Stomach (tissue), 4 donors: Measurements from ENCODE around the gene ARFGAP1.

ENCODE experiments used
- EP300 ChIP-seq: sonication (generic); formaldehyde crosslinking; IDR thresholded peaks from one replicate; pipeline ENCODE4 v1.6.1; 2017; ENCODE audit warnings: antibody characterized with exemption
- POLR2A ChIP-seq, 4 donors: fragments of 450-650 bp; IDR thresholded peaks; one replicate each; pipeline ENCODE4 v1.6.1; 2016; ENCODE audit warnings: antibody characterized with exemption in 4 of 4, control low read depth in 2 of 4, mild to moderate bottlenecking in 1 of 4, moderate library complexity in 1 of 4
- TF ChIP-seq, protein P1 (sequence below), 7 experiments: fragments of 450-650 bp in 4 of 7; fragments of 200-600 bp in 3 of 7; sonication (generic) in 3 of 7; IDR thresholded peaks; one replicate each; pipeline ENCODE4 v1.5.1; 2016 to 2019; ENCODE audit warnings: antibody characterized with exemption in 7 of 7, control low read depth in 2 of 7, mild to moderate bottlenecking in 1 of 7

DNA sequence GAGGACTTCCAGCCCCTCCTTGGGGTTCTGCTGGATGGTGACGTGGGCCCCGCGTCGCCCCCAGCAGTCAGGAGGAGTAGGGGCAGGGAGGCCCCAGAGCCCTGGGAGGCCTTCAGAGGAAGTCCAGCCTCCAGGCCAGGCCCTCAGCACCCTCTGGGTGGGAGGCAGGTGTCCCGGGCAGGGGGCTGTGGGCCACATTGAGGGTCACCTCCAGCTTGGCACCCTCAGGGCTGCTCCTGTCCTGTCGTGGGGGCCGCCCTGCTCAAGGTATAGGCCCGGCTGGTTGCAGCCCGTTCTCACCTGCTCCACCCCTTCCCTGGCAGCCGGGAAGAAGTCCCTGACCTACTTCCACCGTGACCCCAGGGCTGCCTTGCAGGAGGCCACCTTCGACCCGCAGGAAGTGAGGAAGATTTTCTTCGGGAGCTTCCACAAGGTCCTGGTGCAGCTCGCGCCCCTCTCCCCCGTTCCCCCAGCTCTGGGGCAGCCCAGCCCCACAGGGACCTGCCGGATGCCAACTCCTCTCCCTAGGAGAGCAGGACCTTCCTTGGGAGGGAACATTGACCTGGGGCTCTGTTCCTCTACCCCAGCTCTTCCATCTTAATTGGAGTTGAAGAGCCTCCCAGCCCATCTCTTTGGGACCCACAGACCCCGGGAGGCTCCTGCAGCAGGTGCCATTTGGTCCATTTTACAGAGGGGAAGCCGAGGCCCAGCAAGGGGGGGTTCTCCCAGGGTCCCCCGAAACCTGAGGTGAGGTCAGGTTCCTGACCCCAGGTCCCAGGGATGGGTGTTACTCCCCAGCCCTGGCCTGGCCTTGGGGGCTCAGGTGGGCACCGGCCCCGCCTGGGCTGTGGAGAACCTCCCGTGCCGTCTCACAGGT, 46.8 kb downstream of the ARFGAP1 start:
- TF ChIP-seq POLR2A (IDR thresholded peaks at IDR 0.05) (no peak), EP300 (no peak)
- TF ChIP-seq, protein P1, sequence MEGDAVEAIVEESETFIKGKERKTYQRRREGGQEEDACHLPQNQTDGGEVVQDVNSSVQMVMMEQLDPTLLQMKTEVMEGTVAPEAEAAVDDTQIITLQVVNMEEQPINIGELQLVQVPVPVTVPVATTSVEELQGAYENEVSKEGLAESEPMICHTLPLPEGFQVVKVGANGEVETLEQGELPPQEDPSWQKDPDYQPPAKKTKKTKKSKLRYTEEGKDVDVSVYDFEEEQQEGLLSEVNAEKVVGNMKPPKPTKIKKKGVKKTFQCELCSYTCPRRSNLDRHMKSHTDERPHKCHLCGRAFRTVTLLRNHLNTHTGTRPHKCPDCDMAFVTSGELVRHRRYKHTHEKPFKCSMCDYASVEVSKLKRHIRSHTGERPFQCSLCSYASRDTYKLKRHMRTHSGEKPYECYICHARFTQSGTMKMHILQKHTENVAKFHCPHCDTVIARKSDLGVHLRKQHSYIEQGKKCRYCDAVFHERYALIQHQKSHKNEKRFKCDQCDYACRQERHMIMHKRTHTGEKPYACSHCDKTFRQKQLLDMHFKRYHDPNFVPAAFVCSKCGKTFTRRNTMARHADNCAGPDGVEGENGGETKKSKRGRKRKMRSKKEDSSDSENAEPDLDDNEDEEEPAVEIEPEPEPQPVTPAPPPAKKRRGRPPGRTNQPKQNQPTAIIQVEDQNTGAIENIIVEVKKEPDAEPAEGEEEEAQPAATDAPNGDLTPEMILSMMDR (IDR thresholded peaks at IDR 0.05), result no peak
